Measurements from ENCODE around the gene TRIM27.
"Not testable (repeated sequence)": the region's sequence is repeated elsewhere in the genome, so short reads cannot be mapped to it uniquely, and the experiment has no call there.

Gene TRIM27

GRCh38 chr6:28862077-28862476 is 61.7 kb downstream of the TRIM27 start:
- no peak for DNase-seq

GRCh38 chr6:28861339-28861738 is 62.4 kb downstream of the TRIM27 start:
- no peak for DNase-seq

- DNase-seq = no peak
These were observed 63.2 kb downstream of the TRIM27 start for GRCh38 chr6:28860581-28860980.

GRCh38 chr6:28858963-28859362 is 64.8 kb downstream of the TRIM27 start:
- no peak for DNase-seq

GRCh38 chr6:28856620-28857005 is 67.2 kb downstream of the TRIM27 start:
- no peak for DNase-seq

- not testable (repeated sequence) for DNase-seq
These were observed 69.4 kb downstream of the TRIM27 start for GRCh38 chr6:28854405-28854804.

Measured in CD4-positive, alpha-beta T cell treated with Interleukin-17A for 4 hours (primary cell).